ENCODE data around the gene MBOAT7.

DNA sequence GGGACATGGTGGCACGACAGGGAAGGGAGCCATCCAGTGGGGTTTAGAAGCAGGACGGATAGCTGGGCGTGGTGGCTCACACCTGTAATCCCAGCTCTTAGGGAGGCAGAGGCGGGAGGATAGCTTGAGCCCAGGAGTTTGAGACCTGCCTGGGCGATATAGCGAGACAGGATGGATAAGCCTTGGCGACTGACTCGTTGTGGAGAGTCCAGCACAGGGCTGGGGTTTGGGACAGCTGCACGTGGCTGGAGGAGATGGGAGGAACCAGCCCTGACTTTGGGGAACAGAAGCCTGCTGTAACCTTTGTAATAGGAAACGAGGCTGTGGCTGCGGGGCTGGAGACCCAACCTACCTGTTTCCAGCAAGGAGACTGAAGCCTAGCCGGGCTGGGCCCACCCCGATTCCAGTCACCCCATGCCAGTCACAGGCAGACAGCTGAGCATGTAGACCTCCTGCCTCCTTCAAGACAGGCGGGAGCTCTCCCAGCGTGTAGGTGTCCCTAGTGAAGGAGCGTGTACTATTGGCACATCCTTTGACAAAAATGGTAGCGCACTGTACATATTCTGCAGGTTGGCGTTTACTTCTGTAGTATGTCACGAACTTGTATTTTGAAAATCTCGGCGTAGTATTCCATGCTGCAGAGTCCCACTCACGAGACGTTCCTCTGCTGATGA lies 37.9 kb downstream of the MBOAT7 start:
- TF ChIP-seq, protein P1, sequence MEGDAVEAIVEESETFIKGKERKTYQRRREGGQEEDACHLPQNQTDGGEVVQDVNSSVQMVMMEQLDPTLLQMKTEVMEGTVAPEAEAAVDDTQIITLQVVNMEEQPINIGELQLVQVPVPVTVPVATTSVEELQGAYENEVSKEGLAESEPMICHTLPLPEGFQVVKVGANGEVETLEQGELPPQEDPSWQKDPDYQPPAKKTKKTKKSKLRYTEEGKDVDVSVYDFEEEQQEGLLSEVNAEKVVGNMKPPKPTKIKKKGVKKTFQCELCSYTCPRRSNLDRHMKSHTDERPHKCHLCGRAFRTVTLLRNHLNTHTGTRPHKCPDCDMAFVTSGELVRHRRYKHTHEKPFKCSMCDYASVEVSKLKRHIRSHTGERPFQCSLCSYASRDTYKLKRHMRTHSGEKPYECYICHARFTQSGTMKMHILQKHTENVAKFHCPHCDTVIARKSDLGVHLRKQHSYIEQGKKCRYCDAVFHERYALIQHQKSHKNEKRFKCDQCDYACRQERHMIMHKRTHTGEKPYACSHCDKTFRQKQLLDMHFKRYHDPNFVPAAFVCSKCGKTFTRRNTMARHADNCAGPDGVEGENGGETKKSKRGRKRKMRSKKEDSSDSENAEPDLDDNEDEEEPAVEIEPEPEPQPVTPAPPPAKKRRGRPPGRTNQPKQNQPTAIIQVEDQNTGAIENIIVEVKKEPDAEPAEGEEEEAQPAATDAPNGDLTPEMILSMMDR (optimal IDR thresholded peaks at IDR 0.05 in 1 of 3, IDR thresholded peaks at IDR 0.05 in 1 of 3, conservative IDR thresholded peaks at IDR 0.05 in 1 of 3; ENCODE audit: extremely low read depth in 1 of 3, insufficient read depth in 2 of 3, low read length in 3 of 3), result no peak
- no peak for TF ChIP-seq EZH2 (IDR thresholded peaks at IDR 0.05; ENCODE audit: low read length)

Data from keratinocyte (primary cell).